H9 (cell line): ENCODE measurements around the gene GABRB1. TPM values are rescaled to one million over a fixed set of nuclear protein-coding genes. Genes with fewer than 3 reads are reported as not detected.

Experiments
- DNase-seq: peaks from one replicate; pipeline ENCODE4 v3.0.0-alpha.2; 2017
- H2AFZ ChIP-seq: one replicate; pipeline ENCODE4 v1.6.1; 2013; ENCODE audit warnings: mild to moderate bottlenecking, low read length, control low read depth, moderate library complexity
- H2AK5ac ChIP-seq: 2 replicates; pipeline ENCODE4 v1.6.1; 2013; ENCODE audit warnings: low read length, control low read depth, mixed read lengths; ENCODE audit not compliant: insufficient read length
- H2BK120ac ChIP-seq: one replicate; pipeline ENCODE4 v1.6.1; 2013; ENCODE audit warnings: low read depth, mild to moderate bottlenecking, low read length, control low read depth, inconsistent platforms; ENCODE audit not compliant: poor library complexity, severe bottlenecking
- H2BK12ac ChIP-seq: 2 replicates; pipeline ENCODE4 v1.6.1; 2013; ENCODE audit warnings: low read length, control low read depth, mixed read lengths, low read depth; ENCODE audit not compliant: insufficient read length
- H2BK15ac ChIP-seq: 2 replicates; pipeline ENCODE4 v1.6.1; 2013; ENCODE audit warnings: low read depth, low read length, control low read depth
- H2BK20ac ChIP-seq: one replicate; pipeline ENCODE4 v1.6.1; 2013; ENCODE audit warnings: low read depth, mild to moderate bottlenecking, low read length, control low read depth, inconsistent platforms; ENCODE audit not compliant: poor library complexity, severe bottlenecking
- H2BK5ac ChIP-seq: 2 replicates; pipeline ENCODE4 v1.6.1; 2013; ENCODE audit warnings: low read length, control low read depth, mixed read lengths; ENCODE audit not compliant: insufficient read length
- H3K14ac ChIP-seq: 2 replicates; pipeline ENCODE4 v1.6.1; 2013; ENCODE audit warnings: low read length, control low read depth; ENCODE audit not compliant: insufficient read depth
- H3K18ac ChIP-seq: 2 replicates; pipeline ENCODE4 v1.6.1; 2013; ENCODE audit warnings: low read depth, mild to moderate bottlenecking, mixed read lengths, low read length, control low read depth; ENCODE audit not compliant: insufficient read length
- H3K23ac ChIP-seq: 2 replicates; pipeline ENCODE4 v1.6.1; 2013; ENCODE audit warnings: low read length, control low read depth, mixed read lengths, low read depth; ENCODE audit not compliant: insufficient read length
- H3K23me2 ChIP-seq: 2 replicates; pipeline ENCODE4 v1.6.1; 2013; ENCODE audit warnings: low read depth, mild to moderate bottlenecking, mixed read lengths, low read length, control low read depth; ENCODE audit not compliant: insufficient read length, poor library complexity, severe bottlenecking
- H3K27ac ChIP-seq: 2 replicates; pipeline ENCODE4 v1.5.1; 2013; ENCODE audit warnings: low read length, control low read depth, mixed read lengths, low read depth; ENCODE audit not compliant: insufficient read length
- H3K27me3 ChIP-seq: 2 replicates; pipeline ENCODE4 v1.6.1; 2013; ENCODE audit warnings: low read length, control low read depth, inconsistent platforms; ENCODE audit not compliant: insufficient read depth
- H3K4ac ChIP-seq: 2 replicates; pipeline ENCODE4 v1.6.1; 2013; ENCODE audit warnings: low read depth, mild to moderate bottlenecking, control low read depth, inconsistent platforms, low read length, moderate library complexity
- H3K4me1 ChIP-seq: 2 replicates; pipeline ENCODE4 v1.6.1; 2013; ENCODE audit warnings: low read length, control low read depth, inconsistent platforms; ENCODE audit not compliant: insufficient read depth
- H3K4me2 ChIP-seq: 2 replicates; pipeline ENCODE4 v1.6.1; 2013; ENCODE audit warnings: low read length, control low read depth, mixed read lengths; ENCODE audit not compliant: insufficient read length, insufficient read depth
- H3K56ac ChIP-seq: 2 replicates; pipeline ENCODE4 v1.6.1; 2013; ENCODE audit warnings: low read depth, mild to moderate bottlenecking, mixed read lengths, low read length, control low read depth; ENCODE audit not compliant: insufficient read length
- H3K79me1 ChIP-seq: 2 replicates; pipeline ENCODE4 v1.6.1; 2013; ENCODE audit warnings: low read depth, mild to moderate bottlenecking, moderate library complexity, low read length, control low read depth, inconsistent platforms; ENCODE audit not compliant: insufficient read depth, poor library complexity, severe bottlenecking
- H3K79me2 ChIP-seq: 2 replicates; pipeline ENCODE4 v1.6.1; 2013; ENCODE audit warnings: low read length, control low read depth, inconsistent platforms; ENCODE audit not compliant: insufficient read depth
- H3K9ac ChIP-seq: 2 replicates; pipeline ENCODE4 v1.6.1; 2013; ENCODE audit warnings: low read length, control low read depth, mixed read lengths; ENCODE audit not compliant: insufficient read length; ENCODE audit errors: extremely low read depth
- H3K9me3 ChIP-seq: one replicate; pipeline ENCODE4 v1.6.1; 2013; ENCODE audit warnings: low read depth, low read length, inconsistent platforms; ENCODE audit not compliant: control insufficient read depth
- H3T11ph ChIP-seq: one replicate; pipeline ENCODE4 v1.6.1; 2013; ENCODE audit warnings: mild to moderate bottlenecking, low read length, control low read depth, inconsistent platforms
- H4K20me1 ChIP-seq: one replicate; pipeline ENCODE4 v1.6.1; 2013; ENCODE audit not compliant: control insufficient read depth, insufficient read length, insufficient read depth
- H4K5ac ChIP-seq: 2 replicates; pipeline ENCODE4 v1.6.1; 2013; ENCODE audit warnings: low read depth, mild to moderate bottlenecking, mixed read lengths, low read length, control low read depth; ENCODE audit not compliant: insufficient read length
- H4K8ac ChIP-seq: replicated peaks from 2 replicates; pipeline ENCODE4 v1.6.1; 2013; ENCODE audit warnings: low read length, control low read depth, mixed read lengths, low read depth; ENCODE audit not compliant: insufficient read length
- H4K91ac ChIP-seq: 2 replicates; pipeline ENCODE4 v1.6.1; 2013; ENCODE audit warnings: low read depth, mild to moderate bottlenecking, moderate library complexity, mixed read lengths, low read length, control low read depth; ENCODE audit not compliant: insufficient read length
- H3K27ac Mint-ChIP-seq, 3 experiments: 2 replicates in 2 of 3; 3 replicates in 1 of 3; pipeline ENCODE4 v1.8.0; 2020 to 2021; ENCODE audit warnings: mixed read lengths in 3 of 3, mild to moderate bottlenecking in 1 of 3, moderate library complexity in 1 of 3
- H3K27me3 Mint-ChIP-seq: 2 replicates; pipeline ENCODE4 v1.8.0; 2021; ENCODE audit warnings: low read depth, mild to moderate bottlenecking, moderate library complexity, mixed read lengths
- H3K36me3 Mint-ChIP-seq, 3 experiments: 2 replicates in 2 of 3; 3 replicates in 1 of 3; pipeline ENCODE4 v1.8.0; 2020 to 2021; ENCODE audit warnings: low read depth in 3 of 3, mixed read lengths in 3 of 3; ENCODE audit not compliant: insufficient read depth in 1 of 3
- H3K4me1 Mint-ChIP-seq, 2 experiments: 2 replicates each; pipeline ENCODE4 v1.8.0; 2020; ENCODE audit warnings: mixed read lengths in 2 of 2
- H3K4me3 Mint-ChIP-seq, 2 experiments: 2 replicates in 1 of 2; 3 replicates in 1 of 2; pipeline ENCODE4 v1.8.0; 2020 to 2021; ENCODE audit warnings: mild to moderate bottlenecking in 2 of 2, mixed read lengths in 2 of 2, moderate library complexity in 1 of 2
- H3K9me3 Mint-ChIP-seq, 2 experiments: 2 replicates in 1 of 2; 3 replicates in 1 of 2; pipeline ENCODE4 v1.8.0; 2020; ENCODE audit warnings: mild to moderate bottlenecking in 2 of 2, mixed read lengths in 2 of 2, moderate library complexity in 1 of 2
- WGBS: extraction: QIAGEN DNeasy Blood & Tissue Kit; methylation state at CpG from one replicate; pipeline ENCODE4 v1.1.7; 2013; ENCODE audit warnings: missing lambda C conversion rate, low lambda C conversion rate, mixed read lengths; ENCODE audit not compliant: insufficient read length; ENCODE audit errors: extremely low coverage; 5-methylcytosine and 5-hydroxymethylcytosine counted together
- total RNA-seq: library from RNA; stranded (reverse); gene quantifications from 2 replicates; pipeline ENCODE4 v1.2.1, GENCODE V29; 2021
- TF ChIP-seq, protein P1 (sequence below): fragments of 200-600 bp; sonication (generic); conservative IDR thresholded peaks from 3 replicates; pipeline ENCODE4 v1.8.0; 2021; ENCODE audit warnings: antibody characterized with exemption, mild to moderate bottlenecking

Gene GABRB1
- total RNA-seq, 1 experiment from 2014 or later, result 0.39 TPM

DNA sequence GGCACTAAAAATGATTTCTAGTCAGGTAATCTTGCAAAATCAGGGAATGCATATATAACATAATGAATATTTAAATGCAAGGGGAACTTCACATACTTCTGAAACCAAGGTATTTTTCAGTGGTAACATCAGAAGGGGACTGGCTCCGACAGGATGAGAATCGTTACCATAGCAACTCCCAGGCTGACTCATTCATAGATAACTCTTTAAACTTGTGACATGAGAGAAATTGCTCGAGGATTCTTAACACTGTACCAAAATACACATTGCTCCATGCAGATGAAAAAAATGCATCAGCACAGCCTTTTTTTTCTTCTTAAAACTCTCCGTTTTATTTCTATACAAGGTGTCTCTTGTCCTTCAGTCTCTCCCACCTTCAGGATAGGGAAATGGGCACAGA lies 114.3 kb downstream of the GABRB1 start:
- Histone ChIP-seq H2BK120ac (no peak overlapping the region), H3K4me1 (no peaks in the 10 kb centered on the region), H2BK15ac (no peak overlapping the region), H4K20me1 (no peaks in the 10 kb centered on the region), H3K23ac (no peak overlapping the region), H3K4me2 (no peak overlapping the region), H3K56ac (no peak overlapping the region), H2AK5ac (no peak overlapping the region), H3T11ph (no peak overlapping the region), H3K79me2 (no peaks in the 10 kb centered on the region), H4K8ac (no peak overlapping the region), H3K9me3 (no peaks in the 10 kb centered on the region), H4K5ac (no peak overlapping the region), H2BK5ac (no peak overlapping the region), H3K4ac (no peak overlapping the region), H3K18ac (no peak overlapping the region), H3K27me3 (no peaks in the 10 kb centered on the region), H3K79me1 (no peaks in the 10 kb centered on the region), H2BK12ac (no peak overlapping the region), H3K27ac (no peak overlapping the region), H3K9ac (no peak overlapping the region), H4K91ac (no peak overlapping the region), H3K23me2 (no peaks in the 10 kb centered on the region), H2AFZ (no peak overlapping the region), H2BK20ac (no peak overlapping the region), H3K14ac (no peak overlapping the region)
- no peak for DNase-seq
- Mint-ChIP-seq H3K36me3 (no peaks in the 10 kb centered on the region), H3K27ac (no peak overlapping the region), H3K4me1 (no peaks in the 10 kb centered on the region), H3K9me3 (no peaks in the 10 kb centered on the region), H3K4me3 (no peak overlapping the region), H3K27me3 (no peaks in the 10 kb centered on the region)
- TF ChIP-seq, protein P1, sequence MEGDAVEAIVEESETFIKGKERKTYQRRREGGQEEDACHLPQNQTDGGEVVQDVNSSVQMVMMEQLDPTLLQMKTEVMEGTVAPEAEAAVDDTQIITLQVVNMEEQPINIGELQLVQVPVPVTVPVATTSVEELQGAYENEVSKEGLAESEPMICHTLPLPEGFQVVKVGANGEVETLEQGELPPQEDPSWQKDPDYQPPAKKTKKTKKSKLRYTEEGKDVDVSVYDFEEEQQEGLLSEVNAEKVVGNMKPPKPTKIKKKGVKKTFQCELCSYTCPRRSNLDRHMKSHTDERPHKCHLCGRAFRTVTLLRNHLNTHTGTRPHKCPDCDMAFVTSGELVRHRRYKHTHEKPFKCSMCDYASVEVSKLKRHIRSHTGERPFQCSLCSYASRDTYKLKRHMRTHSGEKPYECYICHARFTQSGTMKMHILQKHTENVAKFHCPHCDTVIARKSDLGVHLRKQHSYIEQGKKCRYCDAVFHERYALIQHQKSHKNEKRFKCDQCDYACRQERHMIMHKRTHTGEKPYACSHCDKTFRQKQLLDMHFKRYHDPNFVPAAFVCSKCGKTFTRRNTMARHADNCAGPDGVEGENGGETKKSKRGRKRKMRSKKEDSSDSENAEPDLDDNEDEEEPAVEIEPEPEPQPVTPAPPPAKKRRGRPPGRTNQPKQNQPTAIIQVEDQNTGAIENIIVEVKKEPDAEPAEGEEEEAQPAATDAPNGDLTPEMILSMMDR, result no peak
- no CpG with 5 or more reads among the region's 4 CpGs for WGBS
